BLaER1 treated with 17β-estradiol and CSF1 and Interleukin-3, amounts not matched to agents 10 nM and 100 nM (cell line): ENCODE results near the gene IFI35.

Experiments
- H3K27ac ChIP-seq, 11 experiments: shearing (Covaris generic); formaldehyde crosslinking; 2 replicates each; pipeline ENCODE4 v1.8.1; 2022
- H3K27me3 ChIP-seq, 11 experiments: shearing (Covaris generic); formaldehyde crosslinking; 2 replicates each; pipeline ENCODE4 v1.8.1; 2022
- H3K36me3 ChIP-seq, 11 experiments: shearing (Covaris generic); formaldehyde crosslinking; 2 replicates each; pipeline ENCODE4 v1.8.1; 2022
- H3K4me1 ChIP-seq, 10 experiments: shearing (Covaris generic); formaldehyde crosslinking; 2 replicates each; pipeline ENCODE4 v1.8.1; 2022
- H3K4me2 ChIP-seq, 11 experiments: shearing (Covaris generic); formaldehyde crosslinking; 2 replicates each; pipeline ENCODE4 v1.8.1; 2022
- H3K4me3 ChIP-seq, 10 experiments: shearing (Covaris generic); formaldehyde crosslinking; 2 replicates each; pipeline ENCODE4 v1.8.1; 2022
- H3K9ac ChIP-seq, 11 experiments: shearing (Covaris generic); formaldehyde crosslinking; 2 replicates each; pipeline ENCODE4 v1.8.1; 2022
- H3K9me3 ChIP-seq, 11 experiments: shearing (Covaris generic); formaldehyde crosslinking; replicated peaks in 1 of 11; 2 replicates each; pipeline ENCODE4 v1.8.1; 2022
- H4K20me1 ChIP-seq, 11 experiments: shearing (Covaris generic); formaldehyde crosslinking; 2 replicates each; pipeline ENCODE4 v1.8.1; 2022
- Cebpa-rat ChIP-seq, 11 experiments: shearing (Covaris generic); IDR thresholded peaks; 2 replicates each; pipeline ENCODE4 v1.8.1; 2022

The IFI35 gene

DNA sequence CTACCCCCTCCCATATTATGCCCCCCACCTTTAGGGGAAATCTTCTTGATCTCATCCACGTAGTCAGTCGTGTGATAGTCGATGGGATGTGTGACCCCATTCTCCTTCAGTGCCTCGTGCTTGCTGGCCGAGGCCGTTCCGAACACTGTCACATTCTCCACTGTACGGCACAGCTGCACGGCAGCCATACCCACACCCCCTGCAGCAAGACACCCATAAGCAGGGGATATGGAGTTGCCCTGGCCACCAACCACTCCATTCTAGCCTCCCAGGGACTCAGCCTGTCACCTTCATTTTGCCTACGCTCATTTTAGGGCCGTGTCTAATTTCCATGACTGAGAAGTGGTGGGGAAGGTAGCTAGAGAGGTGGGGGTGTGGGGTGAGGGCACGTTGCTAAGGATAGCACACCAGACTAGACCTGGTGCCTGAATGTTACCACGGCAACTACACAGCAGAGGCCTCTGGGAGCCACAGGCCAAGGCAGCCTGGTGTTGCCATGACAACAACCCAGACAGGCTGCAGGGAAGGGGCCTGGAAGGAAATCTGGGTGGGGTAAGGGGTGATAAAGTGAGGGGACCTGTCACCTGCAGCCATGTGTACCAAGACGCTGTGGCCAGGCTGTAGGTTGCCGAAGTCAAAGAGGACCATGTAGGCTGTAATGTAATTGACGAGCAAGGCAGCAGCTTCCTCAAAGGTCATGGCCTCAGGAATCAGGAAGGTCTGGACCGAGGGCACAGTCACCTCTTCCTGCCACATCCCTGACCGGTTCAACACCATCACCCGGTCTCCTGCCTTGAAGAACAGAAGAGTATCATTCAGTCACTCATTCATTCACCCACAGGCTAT lies 11.6 kb downstream of the IFI35 start:
- Histone ChIP-seq H3K27me3 (no peaks in the 10 kb centered on the region), H4K20me1 (peaks cover 0 to 73% (median 4%) of the 10 kb centered on the region in 11 experiments; a peak in 8 of 22 replicates), H3K4me3 (peak overlapping the region in 1 of 10 experiments; percentile 93; a peak in 2 of 20 replicates), H3K27ac (peak overlapping the region in 9 of 11 experiments; percentile 4 to 82 (median 66); a peak in 15 of 22 replicates), H3K4me1 (peaks cover 42 to 77% (median 68%) of the 10 kb centered on the region in 10 experiments), H3K9me3 (no peaks in the 10 kb centered on the region), H3K4me2 (peak overlapping the region; percentile 92 to 100 (median 99)), H3K36me3 (peaks cover 17 to 72% (median 42%) of the 10 kb centered on the region in 11 experiments; a peak in 21 of 22 replicates), H3K9ac (peak overlapping the region in 8 of 11 experiments; percentile 12 to 91 (median 72); a peak in 5 of 22 replicates)
- no peak for TF ChIP-seq Cebpa-rat (IDR thresholded peaks at IDR 0.05)

DNA sequence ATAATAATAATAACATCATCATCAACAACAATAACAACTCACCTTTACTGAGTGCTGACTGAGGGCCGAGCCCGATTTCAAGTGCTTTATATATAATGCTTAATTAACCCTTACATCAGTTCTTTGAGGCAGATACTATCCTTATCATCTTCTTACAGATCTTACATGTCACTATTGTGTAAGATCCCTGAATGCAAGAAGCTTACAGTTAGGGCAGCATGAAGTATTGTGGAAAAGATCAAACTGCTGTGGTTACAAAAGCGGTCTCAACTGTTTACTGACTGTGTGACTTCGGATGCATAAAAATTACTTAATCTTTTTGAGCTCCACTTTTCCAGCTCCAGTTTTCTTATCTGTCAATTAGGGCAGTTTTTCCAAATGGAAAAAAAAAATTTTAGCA lies 12.3 kb downstream of the IFI35 start:
- peak overlapping the region; percentile 92 to 100 (median 99) for H3K4me2 ChIP-seq
- H3K9ac ChIP-seq, result peak overlapping the region in 10 of 11 experiments; percentile 37 to 91 (median 83); a peak in 16 of 22 replicates
- H3K9me3 ChIP-seq, result no peaks in the 10 kb centered on the region
- H3K4me3 ChIP-seq, result peak overlapping the region in 3 of 10 experiments; percentile 85 to 100 (median 93); a peak in 4 of 20 replicates
- TF ChIP-seq Cebpa-rat (IDR thresholded peaks at IDR 0.05), result peak in 3 of 11 experiments; percentile 28 to 44 (median 38); a peak in 2 of 22 replicates
- H3K4me1 ChIP-seq, result peaks cover 42 to 77% (median 69%) of the 10 kb centered on the region in 10 experiments
- H3K27ac ChIP-seq, result peak overlapping the region in 9 of 11 experiments; percentile 4 to 82 (median 66); a peak in 16 of 22 replicates
- peaks cover 0 to 66% (median 4%) of the 10 kb centered on the region in 11 experiments; a peak in 8 of 22 replicates for H4K20me1 ChIP-seq
- H3K27me3 ChIP-seq, result no peaks in the 10 kb centered on the region
- peaks cover 12 to 65% (median 35%) of the 10 kb centered on the region in 11 experiments; a peak in 20 of 22 replicates for H3K36me3 ChIP-seq

DNA sequence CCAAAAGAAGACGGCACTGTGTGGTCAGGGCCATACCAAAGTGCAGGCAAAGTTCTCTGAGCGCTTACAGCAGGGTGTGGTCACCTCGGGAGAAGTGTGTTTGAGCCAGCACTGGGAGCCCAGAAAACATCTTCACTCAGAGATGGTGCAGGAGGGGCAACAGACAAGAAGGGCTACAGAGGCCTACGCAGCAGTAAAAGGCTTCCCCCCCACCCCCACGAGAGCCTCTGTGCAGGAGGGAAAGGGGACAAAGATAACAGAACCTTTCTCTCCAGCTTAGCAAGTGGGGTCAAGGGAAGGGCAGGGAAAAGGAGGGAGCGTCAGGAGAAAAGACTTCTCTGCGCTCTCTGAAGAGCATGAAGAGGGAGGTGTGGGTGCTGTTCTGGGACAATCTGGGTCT lies 12.8 kb downstream of the IFI35 start:
- Histone ChIP-seq H3K27ac (peak overlapping the region in 10 of 11 experiments; percentile 45 to 83 (median 68); a peak in 19 of 22 replicates), H4K20me1 (peaks cover 0 to 61% (median 4%) of the 10 kb centered on the region in 11 experiments; a peak in 8 of 22 replicates), H3K9ac (peak overlapping the region; percentile 23 to 91 (median 82); a peak in 21 of 22 replicates), H3K4me2 (peak overlapping the region; percentile 92 to 100 (median 99)), H3K9me3 (no peaks in the 10 kb centered on the region), H3K4me3 (peak overlapping the region in 5 of 10 experiments; percentile 85 to 100 (median 93); a peak in 10 of 20 replicates), H3K36me3 (peaks cover 12 to 60% (median 32%) of the 10 kb centered on the region in 11 experiments; a peak in 19 of 22 replicates), H3K4me1 (peaks cover 42 to 76% (median 68%) of the 10 kb centered on the region in 10 experiments), H3K27me3 (no peaks in the 10 kb centered on the region; a peak in 1 of 22 replicates)
- TF ChIP-seq Cebpa-rat (IDR thresholded peaks at IDR 0.05), result no peak

DNA sequence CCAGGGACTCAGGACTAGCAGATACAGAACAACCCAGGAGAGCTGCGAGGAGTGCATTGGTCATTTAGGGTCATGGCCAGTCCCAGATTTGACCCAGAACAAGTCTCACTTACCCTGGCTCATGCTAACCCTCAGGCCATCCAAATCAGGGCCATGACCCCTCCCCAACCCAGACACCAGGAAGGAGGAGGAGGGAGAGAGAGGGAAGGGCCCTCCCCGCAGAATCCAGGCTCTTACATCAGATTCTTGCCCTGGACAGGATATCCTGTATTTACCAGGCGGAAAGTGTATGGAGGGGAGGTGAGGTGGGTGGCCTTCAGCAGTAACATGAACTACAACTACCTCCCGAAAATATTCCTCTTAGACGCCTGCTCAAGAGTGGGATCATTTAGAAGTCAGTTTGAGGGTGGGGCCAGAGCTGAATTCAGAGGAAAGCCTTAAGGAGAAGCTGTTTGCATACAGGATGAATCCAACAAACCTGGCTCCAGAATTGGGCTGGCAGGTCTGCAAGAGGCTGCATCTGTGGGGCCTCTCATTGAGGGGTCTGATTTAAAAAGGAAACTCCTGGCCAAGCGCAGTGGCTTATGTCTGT lies 13.5 kb downstream of the IFI35 start:
- Histone ChIP-seq H3K36me3 (peaks cover 12 to 53% (median 25%) of the 10 kb centered on the region in 11 experiments; a peak in 18 of 22 replicates), H3K27ac (peak overlapping the region; percentile 39 to 83 (median 66); a peak in 21 of 22 replicates), H3K9me3 (no peaks in the 10 kb centered on the region), H4K20me1 (peaks cover 0 to 54% (median 4%) of the 10 kb centered on the region in 11 experiments; a peak in 8 of 22 replicates), H3K4me3 (peak overlapping the region in 8 of 10 experiments; percentile 8 to 100 (median 92); a peak in 13 of 20 replicates), H3K4me2 (peak overlapping the region; percentile 92 to 100 (median 99)), H3K27me3 (peaks cover 0 to 5% (median 0%) of the 10 kb centered on the region in 11 experiments; a peak in 7 of 22 replicates), H3K4me1 (peaks cover 42 to 70% (median 64%) of the 10 kb centered on the region in 10 experiments), H3K9ac (peak overlapping the region; percentile 23 to 91 (median 82); a peak in 21 of 22 replicates)
- TF ChIP-seq Cebpa-rat (IDR thresholded peaks at IDR 0.05), result no peak

DNA sequence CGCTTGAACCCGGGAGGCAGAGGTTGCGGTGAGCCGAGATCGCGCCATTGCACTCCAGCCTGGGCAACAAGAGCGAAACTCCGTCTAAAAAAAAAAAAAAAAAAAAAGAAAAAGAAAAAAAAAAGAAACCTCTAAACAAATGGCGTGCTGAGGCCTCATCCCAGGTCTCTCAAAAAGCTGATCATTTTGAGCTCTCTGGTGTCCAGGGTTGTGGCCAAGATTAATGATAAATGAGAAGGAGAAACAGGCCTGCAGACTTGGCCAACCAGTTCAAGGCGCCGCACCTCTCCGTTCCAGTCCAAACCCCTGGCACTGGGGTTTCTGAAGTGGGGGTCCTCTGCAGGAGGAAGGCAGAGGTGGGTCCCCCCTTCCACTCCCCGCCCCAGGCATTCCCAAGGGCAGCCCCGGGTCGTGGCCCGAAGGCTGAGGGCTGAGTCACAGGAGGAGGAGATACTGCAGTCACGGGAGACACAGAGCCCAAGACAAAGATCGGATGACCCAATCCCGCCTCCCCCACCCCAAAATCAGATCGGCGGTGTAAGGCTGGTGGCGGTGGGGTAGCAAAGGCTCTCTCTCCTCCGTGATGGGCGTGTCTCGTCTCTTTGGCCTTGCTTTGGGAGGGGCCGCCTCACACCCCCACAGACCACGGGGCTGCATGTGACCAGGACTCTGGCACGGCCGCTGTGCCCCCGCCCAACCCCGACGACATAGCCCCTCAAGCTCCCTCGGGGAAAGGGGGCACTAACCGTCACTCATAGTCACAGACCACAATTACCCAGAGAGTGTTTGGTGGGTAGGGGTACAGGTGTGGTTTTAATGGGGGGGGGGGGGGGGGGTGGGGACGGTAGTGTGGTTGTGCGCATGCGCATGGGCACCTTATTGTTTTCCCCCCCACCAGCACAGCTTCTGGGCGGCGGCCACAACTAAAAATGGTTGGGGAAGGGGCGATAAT lies 14.5 kb downstream of the IFI35 start:
- H3K9ac ChIP-seq, result peak overlapping the region; percentile 77 to 91 (median 84)
- H3K27me3 ChIP-seq, result peaks cover 0 to 14% (median 4%) of the 10 kb centered on the region in 11 experiments; a peak in 9 of 22 replicates
- H3K9me3 ChIP-seq, result no peaks in the 10 kb centered on the region
- TF ChIP-seq Cebpa-rat (IDR thresholded peaks at IDR 0.05), result no peak
- peak overlapping the region; percentile 78 to 100 (median 92) for H3K4me3 ChIP-seq
- peaks cover 51 to 70% (median 62%) of the 10 kb centered on the region in 10 experiments for H3K4me1 ChIP-seq
- peak overlapping the region; percentile 65 to 86 (median 72) for H3K27ac ChIP-seq
- peaks cover 5 to 43% (median 16%) of the 10 kb centered on the region in 11 experiments; a peak in 18 of 22 replicates for H3K36me3 ChIP-seq
- peaks cover 0 to 45% (median 4%) of the 10 kb centered on the region in 11 experiments; a peak in 9 of 22 replicates for H4K20me1 ChIP-seq
- peak overlapping the region; percentile 92 to 100 (median 99) for H3K4me2 ChIP-seq

DNA sequence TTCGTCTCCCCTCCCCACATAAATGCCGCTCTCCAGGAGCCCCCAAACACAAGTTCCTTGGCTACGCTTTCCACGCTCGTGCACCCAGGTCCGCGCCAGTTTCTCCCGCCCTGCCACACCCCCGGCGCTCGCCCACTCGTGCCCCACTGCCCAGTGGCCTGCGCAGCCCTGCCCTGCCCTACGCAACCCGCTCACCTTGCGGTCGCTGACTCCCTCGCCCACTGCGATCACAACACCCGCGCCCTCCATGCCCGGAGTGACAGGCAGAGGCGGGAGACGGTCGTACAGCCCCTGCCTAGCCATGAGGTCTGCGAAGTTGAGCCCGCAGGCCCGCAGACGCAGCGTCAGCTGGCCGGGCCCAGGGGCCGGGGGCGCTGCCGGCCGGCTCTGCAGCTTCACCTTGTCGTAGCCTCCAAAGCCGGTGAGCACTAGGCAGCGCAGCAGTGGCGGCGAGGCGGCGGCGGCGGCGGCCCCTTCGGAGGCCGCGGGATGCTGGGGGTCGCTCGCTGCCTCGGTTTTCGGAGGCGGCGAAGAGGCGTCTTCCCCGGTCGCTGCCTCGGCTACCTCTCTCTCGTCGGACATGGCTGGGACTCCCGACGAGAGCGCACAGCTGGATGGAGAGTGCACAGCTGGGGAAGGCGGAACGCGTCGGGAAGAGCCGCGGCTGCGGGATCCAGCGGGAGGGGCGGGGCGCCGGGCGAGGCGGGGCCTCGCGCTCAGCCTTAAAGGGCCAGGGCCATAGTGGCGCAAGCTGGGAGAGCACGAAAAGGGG lies 15.3 kb downstream of the IFI35 start, which contains the start of gene VAT1:
TSS of gene VAT1 (minus strand) at position 645 of the 772 bp plus-strand sequence. CDS start at position 582, 63 bp downstream.
- Histone ChIP-seq H3K4me1 (peaks cover 44 to 79% (median 65%) of the 10 kb centered on the region in 10 experiments), H3K4me3 (peak within 1 kb of the TSS; percentile 78 to 100 (median 92)), H3K9ac (peak within 1 kb of the TSS; percentile 77 to 91 (median 84)), H3K9me3 (no peaks in the 10 kb centered on the region), H3K36me3 (peaks cover 0 to 35% (median 8%) of the 10 kb centered on the region in 11 experiments; a peak in 12 of 22 replicates), H3K27ac (peak within 1 kb of the TSS; percentile 65 to 86 (median 72)), H4K20me1 (peaks cover 0 to 36% (median 4%) of the 10 kb centered on the region in 11 experiments; a peak in 9 of 22 replicates), H3K4me2 (peak within 1 kb of the TSS; percentile 92 to 100 (median 99)), H3K27me3 (peaks cover 0 to 20% (median 5%) of the 10 kb centered on the region in 11 experiments; a peak in 9 of 22 replicates)
- no peak for TF ChIP-seq Cebpa-rat (IDR thresholded peaks at IDR 0.05)
